Esophagus squamous epithelium (tissue), 4 donors: ENCODE measurements around the gene CLEC2B.

Source experiments
- CTCF ChIP-seq, 6 experiments: fragments of 450-650 bp in 4 of 6; fragments of 200-600 bp in 2 of 6; sonication (generic) in 2 of 6; IDR thresholded peaks; one replicate each; pipeline ENCODE4 v1.5.1; 2016 to 2019; ENCODE audit warnings: antibody characterized with exemption in 6 of 6, mild to moderate bottlenecking in 4 of 6, moderate library complexity in 4 of 6
- POLR2A ChIP-seq, 4 donors: fragments of 450-650 bp; IDR thresholded peaks; one replicate each; pipeline ENCODE4 v1.6.1; 2017; ENCODE audit warnings: antibody characterized with exemption in 4 of 4, mild to moderate bottlenecking in 4 of 4, moderate library complexity in 3 of 4

- TF ChIP-seq CTCF (IDR thresholded peaks at IDR 0.05) (no peak), POLR2A (IDR thresholded peaks at IDR 0.05) (no peak)
Measured at GRCh38 chr12:9827209-9827888, 41.8 kb downstream of the CLEC2B start, which contains the start of gene KLRF1.
